ENCODE measurements around the gene MCTP1.

DNA sequence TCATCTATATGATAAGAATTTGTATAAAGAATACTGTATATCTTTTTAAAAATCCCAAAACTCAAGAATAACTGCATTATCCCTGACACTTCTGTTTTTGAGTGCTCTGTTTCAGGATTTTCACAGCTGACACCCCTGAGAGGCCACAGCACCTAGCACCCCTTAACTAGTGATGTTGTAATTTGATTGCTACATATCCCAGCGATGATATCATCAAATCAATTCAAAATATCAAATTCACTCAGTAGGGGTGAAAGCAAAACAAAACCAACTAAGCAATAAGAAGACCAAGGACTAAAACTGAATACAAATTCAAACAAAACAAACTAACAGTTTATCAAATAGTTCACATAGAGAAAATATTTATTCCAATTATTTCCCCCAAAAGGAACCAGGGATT lies 184.3 kb downstream of the MCTP1 start:
- TF ChIP-seq POLR2A (IDR thresholded peaks at IDR 0.05), result no peak
- TF ChIP-seq, protein P1, sequence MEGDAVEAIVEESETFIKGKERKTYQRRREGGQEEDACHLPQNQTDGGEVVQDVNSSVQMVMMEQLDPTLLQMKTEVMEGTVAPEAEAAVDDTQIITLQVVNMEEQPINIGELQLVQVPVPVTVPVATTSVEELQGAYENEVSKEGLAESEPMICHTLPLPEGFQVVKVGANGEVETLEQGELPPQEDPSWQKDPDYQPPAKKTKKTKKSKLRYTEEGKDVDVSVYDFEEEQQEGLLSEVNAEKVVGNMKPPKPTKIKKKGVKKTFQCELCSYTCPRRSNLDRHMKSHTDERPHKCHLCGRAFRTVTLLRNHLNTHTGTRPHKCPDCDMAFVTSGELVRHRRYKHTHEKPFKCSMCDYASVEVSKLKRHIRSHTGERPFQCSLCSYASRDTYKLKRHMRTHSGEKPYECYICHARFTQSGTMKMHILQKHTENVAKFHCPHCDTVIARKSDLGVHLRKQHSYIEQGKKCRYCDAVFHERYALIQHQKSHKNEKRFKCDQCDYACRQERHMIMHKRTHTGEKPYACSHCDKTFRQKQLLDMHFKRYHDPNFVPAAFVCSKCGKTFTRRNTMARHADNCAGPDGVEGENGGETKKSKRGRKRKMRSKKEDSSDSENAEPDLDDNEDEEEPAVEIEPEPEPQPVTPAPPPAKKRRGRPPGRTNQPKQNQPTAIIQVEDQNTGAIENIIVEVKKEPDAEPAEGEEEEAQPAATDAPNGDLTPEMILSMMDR (IDR thresholded peaks at IDR 0.05), result no peak
